ENCODE measurements around the gene SPAM1. TPM values are rescaled to one million over a fixed set of nuclear protein-coding genes. Genes with fewer than 3 reads are reported as not detected.

Gene SPAM1
- total and polyA plus RNA-seq, 4 donors, result not detected

DNA sequence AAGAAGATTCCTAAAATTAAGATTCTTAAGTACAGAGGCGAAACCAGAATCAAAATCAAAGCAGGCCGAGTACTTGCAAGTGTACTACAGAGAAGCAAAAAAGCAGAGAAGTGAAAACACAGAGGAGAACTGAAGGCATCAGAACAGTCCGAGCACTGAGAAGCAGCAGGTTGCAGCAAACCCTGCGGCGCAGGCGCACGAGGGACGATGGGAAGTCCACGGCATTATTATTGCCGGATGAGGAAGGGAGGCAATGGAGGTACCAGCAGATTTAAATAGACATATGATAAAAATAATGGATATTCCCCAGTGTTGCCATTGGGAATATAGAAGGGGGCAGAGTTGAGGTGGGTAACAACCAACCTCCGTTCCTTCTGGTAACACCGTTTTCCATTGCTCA, 7.2 kb upstream of the SPAM1 start:
- DNase-seq (ENCODE audit: low read depth in 4 of 6, low spot score in 6 of 6), result no peak
- Histone ChIP-seq H3K36me3 (ENCODE audit: control insufficient read depth, insufficient read depth, low read length) (no peaks in the 10 kb centered on the region), H3K9me3 (ENCODE audit: control insufficient read depth, insufficient read depth, low read length) (no peaks in the 10 kb centered on the region), H3K4me1 (ENCODE audit: control insufficient read depth, insufficient read depth, low read length) (no peaks in the 10 kb centered on the region), H3K27ac (ENCODE audit: low read depth, low read length) (no peak overlapping the region), H3K27me3 (ENCODE audit: control insufficient read depth, insufficient read depth, low read length) (no peaks in the 10 kb centered on the region), H3K4me3 (ENCODE audit: low read depth, low read length) (no peak overlapping the region)
- WGBS (ENCODE audit: insufficient coverage), result 90% methylated on average over 5 of the region's 12 CpGs

DNA sequence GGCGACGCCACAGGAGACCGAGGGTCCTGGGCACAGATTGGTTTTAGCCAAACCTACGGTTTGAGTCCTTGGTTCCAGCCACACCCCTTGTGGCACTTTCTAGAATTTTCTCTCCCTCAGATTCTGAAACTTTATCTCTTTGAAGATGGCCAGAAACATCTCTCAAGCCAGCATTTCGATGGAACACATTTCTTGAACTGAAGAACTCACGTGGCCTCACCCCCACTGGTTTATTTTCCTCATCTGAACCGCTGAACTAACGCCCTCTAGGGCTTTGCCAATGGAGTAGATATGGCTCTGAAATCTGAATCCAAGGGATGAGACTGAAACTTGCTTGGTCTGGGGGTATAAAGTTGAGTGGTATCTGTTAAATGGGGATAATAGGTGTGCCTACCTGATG, 6.7 kb upstream of the SPAM1 start:
- DNase-seq (ENCODE audit: low read depth in 4 of 6, low spot score in 6 of 6), result no peak
- H3K36me3 ChIP-seq (ENCODE audit: control insufficient read depth, insufficient read depth, low read length), result no peaks in the 10 kb centered on the region
- no peaks in the 10 kb centered on the region for H3K4me1 ChIP-seq (ENCODE audit: control insufficient read depth, insufficient read depth, low read length)
- H3K27me3 ChIP-seq (ENCODE audit: control insufficient read depth, insufficient read depth, low read length), result no peaks in the 10 kb centered on the region
- 94% methylated on average over 5 of the region's 8 CpGs for WGBS (ENCODE audit: insufficient coverage)
- no peak overlapping the region for H3K4me3 ChIP-seq (ENCODE audit: low read depth, low read length)
- no peaks in the 10 kb centered on the region for H3K9me3 ChIP-seq (ENCODE audit: control insufficient read depth, insufficient read depth, low read length)
- no peak overlapping the region for H3K27ac ChIP-seq (ENCODE audit: low read depth, low read length)

GRCh38 chr7:123923599-123923998, 1.4 kb upstream of the SPAM1 start:
- WGBS (ENCODE audit: insufficient coverage), result 100% methylated on average over 3 of the region's 4 CpGs
- no peak for DNase-seq (ENCODE audit: low read depth in 4 of 6, low spot score in 6 of 6)
- no peaks in the 10 kb centered on the region for H3K9me3 ChIP-seq (ENCODE audit: control insufficient read depth, insufficient read depth, low read length)
- H3K27me3 ChIP-seq (ENCODE audit: control insufficient read depth, insufficient read depth, low read length), result no peaks in the 10 kb centered on the region
- H3K4me3 ChIP-seq (ENCODE audit: low read depth, low read length), result no peak overlapping the region
- no peak overlapping the region for H3K27ac ChIP-seq (ENCODE audit: low read depth, low read length)
- H3K36me3 ChIP-seq (ENCODE audit: control insufficient read depth, insufficient read depth, low read length), result no peaks in the 10 kb centered on the region
- H3K4me1 ChIP-seq (ENCODE audit: control insufficient read depth, insufficient read depth, low read length), result no peaks in the 10 kb centered on the region

GRCh38 chr7:123929107-123929506, 4.1 kb downstream of the SPAM1 start:
- Histone ChIP-seq H3K27ac (ENCODE audit: low read depth, low read length) (no peak overlapping the region), H3K36me3 (ENCODE audit: control insufficient read depth, insufficient read depth, low read length) (no peaks in the 10 kb centered on the region), H3K9me3 (ENCODE audit: control insufficient read depth, insufficient read depth, low read length) (no peaks in the 10 kb centered on the region), H3K27me3 (ENCODE audit: control insufficient read depth, insufficient read depth, low read length) (no peaks in the 10 kb centered on the region), H3K4me1 (ENCODE audit: control insufficient read depth, insufficient read depth, low read length) (no peaks in the 10 kb centered on the region), H3K4me3 (ENCODE audit: low read depth, low read length) (no peak overlapping the region)
- DNase-seq (ENCODE audit: low read depth in 4 of 6, low spot score in 6 of 6), result no peak

DNA sequence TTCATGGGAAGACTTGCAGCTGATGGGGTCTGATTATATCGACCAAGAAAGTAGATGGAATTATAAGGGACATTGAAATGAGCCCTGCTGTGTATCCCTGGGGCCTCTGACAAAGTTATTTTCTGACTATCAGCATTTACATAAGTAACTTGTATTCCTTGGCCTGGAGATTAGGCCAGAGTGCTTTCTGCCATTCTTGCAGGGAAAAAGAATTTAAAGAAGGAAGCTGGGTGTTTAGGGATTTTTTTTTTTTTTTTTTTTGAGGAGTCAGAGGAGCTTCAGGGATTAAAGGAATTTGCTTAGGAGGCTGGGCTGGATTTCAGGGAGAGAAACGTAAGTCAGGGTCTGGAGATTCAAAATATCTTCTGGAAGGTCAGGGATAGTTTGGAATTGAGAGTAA, 4.6 kb downstream of the SPAM1 start:
- WGBS (ENCODE audit: insufficient coverage), result 40% methylated on average over 1 of the region's 2 CpGs
- no peak for DNase-seq (ENCODE audit: low read depth in 4 of 6, low spot score in 6 of 6)
- H3K27ac ChIP-seq (ENCODE audit: low read depth, low read length), result no peak overlapping the region

DNA sequence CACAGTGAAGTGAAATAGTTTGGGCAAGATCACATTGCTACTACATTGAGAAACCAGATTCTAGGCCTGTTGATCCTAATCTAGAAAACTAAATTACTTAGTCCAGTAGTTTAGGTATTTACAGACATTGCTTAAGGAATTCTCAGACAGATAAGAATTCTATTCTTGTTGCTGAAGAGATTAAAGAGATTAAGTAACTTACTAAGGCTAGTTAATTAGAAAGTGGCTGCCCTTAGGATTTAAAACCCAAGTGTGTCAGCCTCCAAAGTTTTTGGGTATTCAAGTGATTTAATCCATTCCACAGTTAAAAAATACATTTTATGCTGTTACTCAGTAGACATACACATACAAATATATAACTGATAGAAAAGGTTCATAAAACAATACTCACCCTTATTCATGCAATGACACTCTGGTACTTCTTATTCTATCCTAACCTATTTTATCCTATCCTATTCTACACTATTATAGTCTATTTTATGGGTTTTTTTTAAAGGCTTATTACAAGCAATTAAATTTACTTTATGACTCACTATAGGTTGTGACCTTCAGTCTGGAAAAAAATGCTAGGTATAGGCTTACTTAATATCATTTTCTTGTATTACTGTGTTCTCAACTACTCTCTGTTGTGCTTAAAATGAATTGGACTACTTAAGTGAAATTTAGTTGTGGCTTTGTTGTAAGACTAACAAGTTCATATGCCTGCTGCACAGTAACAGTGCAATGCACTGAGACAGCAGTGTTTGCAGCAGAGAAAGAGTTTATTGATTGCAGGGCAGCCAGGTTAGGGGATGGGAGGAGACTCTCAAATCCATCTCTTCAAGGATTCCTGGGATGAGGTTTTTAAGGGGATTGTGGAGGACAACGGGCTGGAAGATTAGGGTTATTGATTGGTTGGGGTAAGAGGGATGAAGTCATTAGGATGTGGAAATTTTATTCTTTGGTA, 10.7 kb downstream of the SPAM1 start:
- H3K9me3 ChIP-seq (ENCODE audit: control insufficient read depth, insufficient read depth, low read length), result no peaks in the 10 kb centered on the region
- no peak for DNase-seq (ENCODE audit: low read depth in 4 of 6, low spot score in 6 of 6)
- H3K36me3 ChIP-seq (ENCODE audit: control insufficient read depth, insufficient read depth, low read length), result no peaks in the 10 kb centered on the region
- no peak overlapping the region for H3K4me3 ChIP-seq (ENCODE audit: low read depth, low read length)
- no peaks in the 10 kb centered on the region for H3K27me3 ChIP-seq (ENCODE audit: control insufficient read depth, insufficient read depth, low read length)
- no peak overlapping the region for H3K27ac ChIP-seq (ENCODE audit: low read depth, low read length)
- H3K4me1 ChIP-seq (ENCODE audit: control insufficient read depth, insufficient read depth, low read length), result no peaks in the 10 kb centered on the region
- WGBS (ENCODE audit: insufficient coverage), result no CpG with 5 or more reads among the region's 1 CpG

More for the DNA sequence above, 4.6 kb downstream of the SPAM1 start:
- Histone ChIP-seq H3K4me1 (ENCODE audit: control insufficient read depth, insufficient read depth, low read length) (no peaks in the 10 kb centered on the region), H3K36me3 (ENCODE audit: control insufficient read depth, insufficient read depth, low read length) (no peaks in the 10 kb centered on the region), H3K4me3 (ENCODE audit: low read depth, low read length) (no peak overlapping the region), H3K9me3 (ENCODE audit: control insufficient read depth, insufficient read depth, low read length) (no peaks in the 10 kb centered on the region), H3K27me3 (ENCODE audit: control insufficient read depth, insufficient read depth, low read length) (no peaks in the 10 kb centered on the region)

GRCh38 chr7:123936388-123936787, 11.3 kb downstream of the SPAM1 start:
- 83% methylated on average over 1 of the region's 2 CpGs for WGBS (ENCODE audit: insufficient coverage)
- Histone ChIP-seq H3K36me3 (ENCODE audit: control insufficient read depth, insufficient read depth, low read length) (no peaks in the 10 kb centered on the region), H3K27me3 (ENCODE audit: control insufficient read depth, insufficient read depth, low read length) (no peaks in the 10 kb centered on the region), H3K4me1 (ENCODE audit: control insufficient read depth, insufficient read depth, low read length) (no peaks in the 10 kb centered on the region), H3K27ac (ENCODE audit: low read depth, low read length) (no peak overlapping the region), H3K4me3 (ENCODE audit: low read depth, low read length) (no peak overlapping the region), H3K9me3 (ENCODE audit: control insufficient read depth, insufficient read depth, low read length) (no peaks in the 10 kb centered on the region)
- no peak for DNase-seq (ENCODE audit: low read depth in 4 of 6, low spot score in 6 of 6)

GRCh38 chr7:123939784-123940183, 14.7 kb downstream of the SPAM1 start:
- WGBS (ENCODE audit: insufficient coverage), result no CpG with 5 or more reads among the region's 3 CpGs
- no peaks in the 10 kb centered on the region for H3K27me3 ChIP-seq (ENCODE audit: control insufficient read depth, insufficient read depth, low read length)
- H3K9me3 ChIP-seq (ENCODE audit: control insufficient read depth, insufficient read depth, low read length), result no peaks in the 10 kb centered on the region
- no peaks in the 10 kb centered on the region for H3K4me1 ChIP-seq (ENCODE audit: control insufficient read depth, insufficient read depth, low read length)
- no peak overlapping the region for H3K27ac ChIP-seq (ENCODE audit: low read depth, low read length)
- H3K4me3 ChIP-seq (ENCODE audit: low read depth, low read length), result no peak overlapping the region
- DNase-seq (ENCODE audit: low read depth in 4 of 6, low spot score in 6 of 6), result no peak
- no peaks in the 10 kb centered on the region for H3K36me3 ChIP-seq (ENCODE audit: control insufficient read depth, insufficient read depth, low read length)

DNA sequence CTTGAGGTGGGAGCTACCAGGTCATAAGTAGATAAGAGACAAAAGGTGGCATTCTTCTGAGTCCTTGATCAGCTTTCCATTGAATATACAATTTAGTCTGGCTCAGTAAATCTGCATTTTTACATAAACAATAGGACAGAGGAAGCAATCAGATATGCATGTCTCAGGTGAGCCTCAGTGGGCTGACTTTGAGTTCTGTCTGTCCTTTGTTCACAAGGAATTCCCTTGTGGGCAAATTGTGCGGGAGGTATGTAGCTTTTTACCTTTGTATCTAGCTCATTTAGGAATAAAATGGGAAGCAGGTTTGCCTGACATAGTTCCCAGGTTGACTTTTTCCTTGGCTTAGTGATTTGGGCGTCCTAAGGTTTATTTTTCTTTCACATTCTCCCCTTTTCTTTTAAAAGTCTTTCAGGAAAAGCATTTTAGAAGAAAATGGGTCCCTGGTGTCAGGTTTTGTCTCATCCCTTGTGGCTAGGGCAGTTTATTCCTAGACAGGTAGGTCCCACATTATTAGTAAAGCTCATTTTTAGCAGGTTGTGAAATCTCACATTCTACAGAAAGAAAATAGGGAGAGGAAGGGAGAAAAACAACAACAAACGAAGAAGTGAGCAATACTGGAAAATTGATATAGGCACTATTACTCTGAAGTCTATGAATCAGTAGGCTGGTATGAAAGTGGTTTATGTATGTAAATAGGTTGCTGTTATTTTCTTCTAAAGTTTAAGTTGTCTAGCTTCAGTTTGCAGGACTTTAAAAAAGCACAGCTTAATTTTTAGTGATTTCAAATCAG, 16.5 kb downstream of the SPAM1 start:
- no peaks in the 10 kb centered on the region for H3K36me3 ChIP-seq (ENCODE audit: control insufficient read depth, insufficient read depth, low read length)
- H3K27me3 ChIP-seq (ENCODE audit: control insufficient read depth, insufficient read depth, low read length), result no peaks in the 10 kb centered on the region
- no peak overlapping the region for H3K4me3 ChIP-seq (ENCODE audit: low read depth, low read length)
- WGBS (ENCODE audit: insufficient coverage), result 75% methylated on average over 1 of the region's 3 CpGs
- no peak overlapping the region for H3K27ac ChIP-seq (ENCODE audit: low read depth, low read length)
- DNase-seq (ENCODE audit: low read depth in 4 of 6, low spot score in 6 of 6), result peak in 1 of 6 donors; percentile 4
- no peaks in the 10 kb centered on the region for H3K9me3 ChIP-seq (ENCODE audit: control insufficient read depth, insufficient read depth, low read length)
- no peaks in the 10 kb centered on the region for H3K4me1 ChIP-seq (ENCODE audit: control insufficient read depth, insufficient read depth, low read length)

Data from spinal cord (tissue), 10 donors.